Neural cell (in vitro differentiated cells): ENCODE results near the gene MKKS. TPM values are rescaled to one million over a fixed set of nuclear protein-coding genes. Genes with fewer than 3 reads are reported as not detected.

Experiments used
- H2AFZ ChIP-seq: fragments of 200-600, 300-800 bp; sonication (generic), shearing (Covaris generic); 2 replicates; pipeline ENCODE4 v1.6.0; 2014; ENCODE audit warnings: low read depth, mild to moderate bottlenecking, antibody characterized with exemption, low read length, moderate library complexity
- H3F3A ChIP-seq: fragments of 200-600 bp; shearing (Covaris generic); 2 replicates; pipeline ENCODE4 v1.6.1; 2016; ENCODE audit warnings: mild to moderate bottlenecking, moderate library complexity, mixed read lengths, antibody characterized with exemption, low read length; ENCODE audit not compliant: insufficient read depth, poor library complexity, severe bottlenecking
- H3K27ac ChIP-seq: fragments of 200-600, 300-800 bp; sonication (generic), shearing (Covaris generic); 2 replicates; pipeline ENCODE4 v1.5.1; 2014; ENCODE audit warnings: mild to moderate bottlenecking, low read length, moderate library complexity
- H3K27me3 ChIP-seq: fragments of 300-800, 200-600 bp; sonication (generic), shearing (Covaris generic); 2 replicates; pipeline ENCODE4 v1.6.0; 2014; ENCODE audit warnings: mild to moderate bottlenecking, low read depth, low read length, moderate library complexity; ENCODE audit not compliant: insufficient read depth
- H3K36me3 ChIP-seq: fragments of 300-800, 200-600 bp; sonication (generic), shearing (Covaris generic); 2 replicates; pipeline ENCODE4 v1.5.1; 2014; ENCODE audit warnings: mild to moderate bottlenecking, antibody characterized with exemption, low read length, moderate library complexity; ENCODE audit not compliant: insufficient read depth
- H3K4me2 ChIP-seq: fragments of 300-800, 200-600 bp; sonication (generic), shearing (Covaris generic); 2 replicates; pipeline ENCODE4 v1.6.0; 2014; ENCODE audit warnings: mild to moderate bottlenecking, low read length
- H3K4me3 ChIP-seq: fragments of 300-800, 200-600 bp; sonication (generic), shearing (Covaris generic); 2 replicates; pipeline ENCODE4 v1.5.1; 2014; ENCODE audit warnings: mild to moderate bottlenecking, low read length, moderate library complexity
- H3K79me2 ChIP-seq: fragments of 200-600 bp; shearing (Covaris generic); replicated peaks from 2 replicates; pipeline ENCODE4 v1.6.0; 2014; ENCODE audit warnings: mild to moderate bottlenecking, low read length, moderate library complexity; ENCODE audit not compliant: insufficient read depth
- H3K9ac ChIP-seq: fragments of 300-800, 200-600 bp; sonication (generic), shearing (Covaris generic); 2 replicates; pipeline ENCODE4 v1.6.1; 2016; ENCODE audit warnings: mild to moderate bottlenecking, low read length, mixed read lengths
- H3K9me2 ChIP-seq: fragments of 200-600 bp; shearing (Covaris generic); 2 replicates; pipeline ENCODE4 v1.6.1; 2016; ENCODE audit warnings: mild to moderate bottlenecking, low read length, mixed read lengths; ENCODE audit not compliant: insufficient read depth
- H3K9me3 ChIP-seq: fragments of 200-600, 300-800 bp; sonication (generic), shearing (Covaris generic); 2 replicates; pipeline ENCODE4 v1.6.1; 2016; ENCODE audit warnings: mild to moderate bottlenecking, mixed run types, low read length, moderate library complexity, mixed read lengths
- H4K20me1 ChIP-seq: fragments of 200-600 bp; shearing (Covaris generic); 2 replicates; pipeline ENCODE4 v1.6.1; 2016; ENCODE audit warnings: mild to moderate bottlenecking, mixed run types; ENCODE audit not compliant: insufficient read depth
- CTCF ChIP-seq: fragments of 450-650 bp; IDR thresholded peaks from 2 replicates; pipeline ENCODE4 v1.5.1; 2014; ENCODE audit warnings: antibody characterized with exemption, mild to moderate bottlenecking, moderate library complexity; ENCODE audit not compliant: poor library complexity, severe bottlenecking
- EP300 ChIP-seq: fragments of 450-650 bp; conservative IDR thresholded peaks from 2 replicates; pipeline ENCODE4 v1.6.1; 2014; ENCODE audit warnings: antibody characterized with exemption, mild to moderate bottlenecking, moderate library complexity; ENCODE audit not compliant: poor library complexity, severe bottlenecking
- EZH2 ChIP-seq: fragments of 200-600, 300-800 bp; shearing (Covaris generic), sonication (generic); IDR thresholded peaks from 2 replicates; pipeline ENCODE4 v1.6.1; 2014; ENCODE audit warnings: antibody characterized with exemption, low read length, borderline replicate concordance, mild to moderate bottlenecking; ENCODE audit not compliant: insufficient read depth, poor library complexity, severe bottlenecking
- MXI1 ChIP-seq: fragments of 450-650 bp; conservative IDR thresholded peaks from 2 replicates; pipeline ENCODE4 v1.6.1; 2014; ENCODE audit warnings: antibody characterized with exemption, mild to moderate bottlenecking; ENCODE audit not compliant: poor library complexity, severe bottlenecking
- POLR2AphosphoS5 ChIP-seq: IDR thresholded peaks from 2 replicates; pipeline ENCODE4 v1.6.1; 2012
- RAD21 ChIP-seq: fragments of 450-650 bp; conservative IDR thresholded peaks from 2 replicates; pipeline ENCODE4 v1.6.1; 2014; ENCODE audit warnings: antibody characterized with exemption, mild to moderate bottlenecking, moderate library complexity
- REST ChIP-seq: IDR thresholded peaks from 2 replicates; pipeline ENCODE4 v1.6.1; 2012; ENCODE audit warnings: borderline replicate concordance
- SMC3 ChIP-seq: fragments of 450-650 bp; conservative IDR thresholded peaks from 2 replicates; pipeline ENCODE4 v1.6.1; 2014; ENCODE audit warnings: antibody characterized with exemption, mild to moderate bottlenecking, moderate library complexity; ENCODE audit not compliant: poor library complexity
- TAF1 ChIP-seq: IDR thresholded peaks from 2 replicates; pipeline ENCODE4 v1.6.1; 2012; ENCODE audit warnings: low read depth
- polyA plus RNA-seq: library from polyadenylated mRNA; depleted of rRNA; stranded (reverse); fragments of >200 nt; gene quantifications from 2 replicates; pipeline ENCODE4 v1.2.3, GENCODE V29; 2014

The MKKS gene
- polyA plus RNA-seq, 1 donor from 2014 or later = 28.0 TPM

GRCh38 chr20:10468340-10468845 lies 34.4 kb upstream of the MKKS start:
- Histone ChIP-seq H3F3A (no peaks in the 10 kb centered on the region), H3K9ac (no peak overlapping the region), H3K27ac (no peak overlapping the region), H3K36me3 (no peaks in the 10 kb centered on the region), H3K4me2 (no peak overlapping the region), H3K9me3 (no peaks in the 10 kb centered on the region), H3K79me2 (peaks cover 4% of the 10 kb centered on the region), H3K27me3 (no peaks in the 10 kb centered on the region), H2AFZ (no peak overlapping the region), H3K9me2 (no peaks in the 10 kb centered on the region), H3K4me3 (no peak overlapping the region), H4K20me1 (no peaks in the 10 kb centered on the region)
- no peak for TF ChIP-seq CTCF
- TF ChIP-seq EZH2 = no peak
- no peak for TF ChIP-seq EP300
- TF ChIP-seq TAF1 = no peak
- TF ChIP-seq SMC3 = no peak
- no peak for TF ChIP-seq REST
- no peak for TF ChIP-seq MXI1
- no peak for TF ChIP-seq RAD21
- no peak for TF ChIP-seq POLR2AphosphoS5

GRCh38 chr20:10467681-10468339 lies 33.8 kb upstream of the MKKS start:
- Histone ChIP-seq H2AFZ (no peak overlapping the region), H3K27ac (no peak overlapping the region), H4K20me1 (no peaks in the 10 kb centered on the region), H3K9me2 (no peaks in the 10 kb centered on the region), H3K27me3 (no peaks in the 10 kb centered on the region), H3K9ac (no peak overlapping the region), H3K4me3 (no peak overlapping the region), H3F3A (no peaks in the 10 kb centered on the region), H3K36me3 (no peaks in the 10 kb centered on the region), H3K4me2 (no peak overlapping the region), H3K9me3 (no peaks in the 10 kb centered on the region), H3K79me2 (peaks cover 4% of the 10 kb centered on the region)
- TF ChIP-seq TAF1 = no peak
- no peak for TF ChIP-seq CTCF
